Thoracic aorta (tissue), 2 donors: ENCODE results near the gene MIA3. TPM values are rescaled to one million over a fixed set of nuclear protein-coding genes. Genes with fewer than 3 reads are reported as not detected.
A peak's percentile ranks its signal among the peaks of the same experiment; 100 is the strongest.

ENCODE experiments used
- ATAC-seq: fragments of 150-250 bp; one replicate; pipeline ENCODE4 v1.8.0; 2017; ENCODE audit warnings: low read depth; ENCODE audit not compliant: insufficient number of reproducible peaks, low FRiP score
- DNase-seq: peaks from one replicate; pipeline ENCODE4 v3.0.0-alpha.2; 2020; ENCODE audit warnings: low spot score
- H3K27ac ChIP-seq, 2 donors: fragments of 200-600 bp; sonication (generic); 1 replicate in 1 of 2; 2 replicates in 1 of 2; pipeline ENCODE4 v1.5.1; 2016; ENCODE audit warnings: mild to moderate bottlenecking in 2 of 2, moderate library complexity in 2 of 2
- H3K27me3 ChIP-seq: fragments of 200-600 bp; sonication (generic); replicated peaks from 2 replicates; pipeline ENCODE4 v1.6.0; 2016; ENCODE audit warnings: mild to moderate bottlenecking; ENCODE audit not compliant: insufficient read depth
- H3K36me3 ChIP-seq: fragments of 200-600 bp; sonication (generic); one replicate; pipeline ENCODE4 v1.5.1; 2016
- H3K4me1 ChIP-seq, 2 donors: fragments of 200-600 bp; sonication (generic); 1 replicate in 1 of 2; 2 replicates in 1 of 2; pipeline versions ENCODE4 v1.5.1 to v1.6.0; 2016; ENCODE audit warnings: low read depth in 2 of 2, mild to moderate bottlenecking in 1 of 2; ENCODE audit not compliant: control insufficient read depth in 1 of 2
- H3K4me3 ChIP-seq: fragments of 200-600 bp; sonication (generic); 2 replicates; pipeline ENCODE4 v1.5.1; 2016; ENCODE audit warnings: mild to moderate bottlenecking
- H3K9me3 ChIP-seq: fragments of 200-600 bp; sonication (generic); 2 replicates; pipeline ENCODE4 v1.5.1; 2016
- total RNA-seq, 2 donors: library from RNA; depleted of rRNA; stranded (reverse); fragments of >200 nt; gene quantifications; one replicate each; pipeline versions ENCODE4 v1.1.0 to v1.2.3, GENCODE V29; 2016
- TF ChIP-seq, protein P1 (sequence below): fragments of 200-600 bp; sonication (generic); IDR thresholded peaks from one replicate; pipeline ENCODE4 v1.5.1; 2019; ENCODE audit warnings: antibody characterized with exemption

Gene MIA3
- total RNA-seq, 2 donors from 2014 or later, result 44.0 to 72.9 TPM

GRCh38 chr1:222697203-222697602 is 79.3 kb downstream of the MIA3 start:
- H3K27ac ChIP-seq, result no peak overlapping the region
- H3K4me3 ChIP-seq, result no peak overlapping the region
- no peaks in the 10 kb centered on the region for H3K9me3 ChIP-seq
- no peaks in the 10 kb centered on the region for H3K27me3 ChIP-seq
- H3K4me1 ChIP-seq, result peaks cover 0 to 6% of the 10 kb centered on the region in 2 donors
- no peak for ATAC-seq
- TF ChIP-seq, protein P1, sequence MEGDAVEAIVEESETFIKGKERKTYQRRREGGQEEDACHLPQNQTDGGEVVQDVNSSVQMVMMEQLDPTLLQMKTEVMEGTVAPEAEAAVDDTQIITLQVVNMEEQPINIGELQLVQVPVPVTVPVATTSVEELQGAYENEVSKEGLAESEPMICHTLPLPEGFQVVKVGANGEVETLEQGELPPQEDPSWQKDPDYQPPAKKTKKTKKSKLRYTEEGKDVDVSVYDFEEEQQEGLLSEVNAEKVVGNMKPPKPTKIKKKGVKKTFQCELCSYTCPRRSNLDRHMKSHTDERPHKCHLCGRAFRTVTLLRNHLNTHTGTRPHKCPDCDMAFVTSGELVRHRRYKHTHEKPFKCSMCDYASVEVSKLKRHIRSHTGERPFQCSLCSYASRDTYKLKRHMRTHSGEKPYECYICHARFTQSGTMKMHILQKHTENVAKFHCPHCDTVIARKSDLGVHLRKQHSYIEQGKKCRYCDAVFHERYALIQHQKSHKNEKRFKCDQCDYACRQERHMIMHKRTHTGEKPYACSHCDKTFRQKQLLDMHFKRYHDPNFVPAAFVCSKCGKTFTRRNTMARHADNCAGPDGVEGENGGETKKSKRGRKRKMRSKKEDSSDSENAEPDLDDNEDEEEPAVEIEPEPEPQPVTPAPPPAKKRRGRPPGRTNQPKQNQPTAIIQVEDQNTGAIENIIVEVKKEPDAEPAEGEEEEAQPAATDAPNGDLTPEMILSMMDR, result no peak
- no peak for DNase-seq
- H3K36me3 ChIP-seq, result no peaks in the 10 kb centered on the region

- DNase-seq (no peak), ATAC-seq (no peak)
- TF ChIP-seq, protein P1, result no peak
- Histone ChIP-seq H3K27me3 (no peaks in the 10 kb centered on the region), H3K4me3 (no peak overlapping the region), H3K9me3 (no peaks in the 10 kb centered on the region), H3K27ac (no peak overlapping the region), H3K36me3 (no peaks in the 10 kb centered on the region), H3K4me1 (peaks cover 0 to 6% of the 10 kb centered on the region in 2 donors)
These were observed 79.9 kb downstream of the MIA3 start for GRCh38 chr1:222697826-222698225.

- Histone ChIP-seq H3K4me1 (no peaks in the 10 kb centered on the region), H3K9me3 (no peaks in the 10 kb centered on the region), H3K27me3 (no peaks in the 10 kb centered on the region), H3K27ac (no peak overlapping the region), H3K4me3 (no peak overlapping the region), H3K36me3 (no peaks in the 10 kb centered on the region)
- ATAC-seq (no peak), DNase-seq (no peak)
- TF ChIP-seq, protein P1, result no peak
These were observed 84.3 kb downstream of the MIA3 start for GRCh38 chr1:222702210-222702609.

DNA sequence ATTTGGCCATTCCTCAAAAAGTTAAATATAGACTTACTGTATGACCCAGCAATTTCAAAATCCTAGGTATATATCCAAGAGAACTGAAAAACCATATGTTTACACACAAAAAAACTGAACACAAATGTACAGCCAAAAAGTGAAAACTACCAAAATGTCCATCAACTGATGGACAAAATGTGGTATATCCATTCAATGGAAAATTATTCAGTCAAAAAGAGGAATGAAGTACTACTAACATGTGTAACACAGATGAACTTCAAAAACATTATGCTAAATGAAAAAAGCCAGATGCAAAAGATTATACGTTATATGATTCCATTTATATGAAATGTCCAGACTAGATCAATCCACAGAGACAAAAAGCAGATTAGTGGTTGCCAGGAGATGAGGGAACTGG is 86.4 kb downstream of the MIA3 start:
- ATAC-seq (no peak), DNase-seq (no peak)
- Histone ChIP-seq H3K27me3 (no peaks in the 10 kb centered on the region), H3K36me3 (no peaks in the 10 kb centered on the region), H3K4me3 (no peak overlapping the region), H3K9me3 (no peaks in the 10 kb centered on the region), H3K27ac (no peak overlapping the region), H3K4me1 (peaks cover 0 to 2% of the 10 kb centered on the region in 2 donors)
- TF ChIP-seq, protein P1, result no peak

DNA sequence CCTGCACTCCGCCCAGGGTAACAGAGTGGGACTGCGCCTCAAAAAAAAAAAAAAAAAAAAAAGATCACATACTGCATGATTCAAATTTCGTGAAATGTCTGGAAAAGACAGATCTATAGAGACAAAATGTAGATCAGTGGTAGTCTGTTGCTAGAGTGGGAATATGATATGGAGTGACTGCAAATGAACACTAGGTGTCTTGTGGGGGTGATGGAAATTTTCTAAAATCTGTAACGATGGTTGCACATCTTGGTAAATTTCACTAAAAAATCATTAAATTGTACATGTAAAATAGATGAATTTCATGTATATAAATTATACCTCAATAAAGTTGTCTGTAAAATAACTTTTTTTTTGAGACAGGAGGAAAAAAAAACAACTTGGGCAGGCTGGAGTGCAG is 88.9 kb downstream of the MIA3 start:
- TF ChIP-seq, protein P1, result peak; percentile 5
- Histone ChIP-seq H3K27ac (no peak overlapping the region), H3K27me3 (no peaks in the 10 kb centered on the region), H3K36me3 (no peaks in the 10 kb centered on the region), H3K4me1 (peaks cover 10 to 21% of the 10 kb centered on the region in 2 donors), H3K9me3 (no peaks in the 10 kb centered on the region), H3K4me3 (no peak overlapping the region)
- ATAC-seq (no peak), DNase-seq (no peak)
